CD4-positive, alpha-beta T cell treated with Interleukin-2 at 100 ng/mL for 4 hours (primary cell): ENCODE measurements around the gene ITPR3.
"Not testable (repeated sequence)": the region's sequence is repeated elsewhere in the genome, so short reads cannot be mapped to it uniquely, and the experiment has no call there.

Experiments used
- DNase-seq: peaks from one replicate; pipeline ENCODE4 v3.0.0-alpha.2; 2020; ENCODE audit warnings: low spot score

Gene ITPR3

GRCh38 chr6:33613795-33614168 lies 7.3 kb upstream of the ITPR3 start:
- DNase-seq, result no peak

DNA sequence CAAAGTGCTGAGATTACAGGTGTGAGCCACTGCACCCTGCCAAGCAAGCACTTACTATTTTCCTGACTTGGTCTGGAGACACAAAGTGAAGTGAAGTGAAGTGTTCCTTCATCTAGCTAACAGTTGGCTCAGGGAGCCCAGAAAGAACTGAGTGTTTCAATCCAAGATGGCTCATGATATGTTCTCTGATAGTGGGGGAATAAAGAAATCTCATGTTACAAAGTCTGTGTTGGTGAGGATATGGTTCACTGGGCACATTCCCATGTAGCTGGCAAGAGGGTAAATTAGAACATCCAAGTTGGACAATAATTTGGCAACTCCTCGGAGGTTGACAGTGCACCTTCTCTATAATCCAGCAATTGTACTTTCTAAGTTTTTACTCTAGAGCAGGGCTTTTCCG lies 5.0 kb upstream of the ITPR3 start:
- DNase-seq, result no peak

DNA sequence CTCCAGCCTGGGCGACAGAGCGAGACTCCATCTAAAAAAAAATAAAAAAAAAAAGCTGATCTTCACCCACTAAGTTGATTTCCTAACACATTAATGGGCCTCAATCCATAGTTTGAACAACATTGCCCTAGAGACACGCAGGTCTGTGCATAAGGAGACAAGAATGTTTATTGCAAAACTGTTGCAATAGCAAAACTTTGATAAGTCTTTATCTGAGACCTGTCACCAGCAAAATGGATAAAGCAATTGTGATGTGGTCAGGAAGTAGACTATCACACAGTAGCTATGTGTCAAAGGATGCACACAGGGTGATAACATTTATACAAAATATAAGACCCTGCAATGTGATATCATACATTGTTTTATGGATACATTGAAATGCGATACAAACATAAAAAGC lies 4.2 kb upstream of the ITPR3 start:
- DNase-seq, result no peak

GRCh38 chr6:33619166-33619840 lies 1.8 kb upstream of the ITPR3 start:
- no peak for DNase-seq

DNA sequence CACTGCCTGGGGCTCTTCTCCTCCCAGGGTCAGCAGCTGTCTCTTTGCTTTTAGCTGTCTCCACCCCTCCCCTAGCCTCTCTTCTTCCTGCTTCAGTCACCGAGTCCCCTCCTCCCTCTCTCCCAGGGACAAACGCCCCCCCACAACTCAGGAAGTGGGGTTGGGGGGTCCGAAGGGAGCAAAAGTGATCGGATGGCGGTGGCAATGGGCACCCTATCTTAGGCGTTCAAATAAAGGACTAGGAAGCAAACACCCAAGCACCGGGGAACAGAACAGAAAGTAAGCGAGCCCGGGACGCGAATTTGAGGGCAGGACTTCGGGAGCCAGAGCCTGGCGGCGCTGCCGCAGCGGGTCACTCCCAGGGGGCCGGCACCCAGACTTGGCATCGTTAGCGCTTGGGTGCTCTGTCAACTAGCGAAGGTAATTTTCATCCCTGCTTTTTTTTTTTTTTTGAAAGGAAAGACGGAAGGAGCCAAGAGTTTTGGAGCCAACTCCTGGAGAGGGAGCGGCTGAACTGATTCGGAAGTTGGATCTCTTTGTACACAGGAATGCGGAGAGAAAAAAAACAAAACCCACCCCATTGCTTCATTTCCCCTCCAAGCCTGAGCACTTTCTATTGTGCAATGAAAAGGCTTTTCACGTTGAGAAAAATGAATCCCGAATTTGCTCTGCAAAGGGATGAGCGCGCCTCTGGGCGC lies 815 bp upstream of the ITPR3 start:
- peak; percentile 32 for DNase-seq

DNA sequence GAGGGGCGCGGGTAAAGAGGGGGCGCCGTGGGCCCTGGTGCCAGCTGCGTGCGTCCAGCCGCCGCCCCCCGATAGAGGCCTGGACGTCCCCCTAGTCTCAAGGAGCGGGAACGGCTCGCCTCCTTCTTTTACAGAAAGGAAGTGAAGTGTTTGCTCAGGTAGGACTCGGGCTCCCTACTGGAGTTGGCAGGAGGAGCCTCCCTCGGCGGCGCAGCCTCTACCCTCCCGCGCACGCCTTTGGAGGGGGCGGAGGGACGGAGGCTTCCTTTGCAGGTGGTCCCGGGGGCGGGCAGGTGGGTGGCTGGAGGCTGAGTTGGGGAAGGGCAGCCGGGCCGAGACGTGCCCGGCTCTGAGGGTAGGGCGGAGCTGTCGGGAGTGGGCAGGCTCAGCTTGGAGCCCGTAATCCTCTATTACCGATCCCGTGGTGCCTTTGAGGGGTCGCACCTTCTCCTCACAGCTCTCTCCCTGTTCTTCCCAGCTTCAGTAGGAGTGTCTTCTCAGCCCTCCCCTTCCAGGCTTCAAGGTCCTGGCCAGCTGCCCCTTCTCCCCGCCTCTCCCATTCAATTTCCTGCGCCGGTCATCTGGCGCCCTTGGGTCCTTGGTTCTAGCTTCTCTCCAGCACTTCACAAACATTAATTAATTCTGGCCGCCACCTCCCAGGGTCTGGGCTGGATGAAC lies 728 bp downstream of the ITPR3 start:
- peak; percentile 26 for DNase-seq

GRCh38 chr6:33622456-33623431 lies 1.6 kb downstream of the ITPR3 start:
- no peak for DNase-seq

DNA sequence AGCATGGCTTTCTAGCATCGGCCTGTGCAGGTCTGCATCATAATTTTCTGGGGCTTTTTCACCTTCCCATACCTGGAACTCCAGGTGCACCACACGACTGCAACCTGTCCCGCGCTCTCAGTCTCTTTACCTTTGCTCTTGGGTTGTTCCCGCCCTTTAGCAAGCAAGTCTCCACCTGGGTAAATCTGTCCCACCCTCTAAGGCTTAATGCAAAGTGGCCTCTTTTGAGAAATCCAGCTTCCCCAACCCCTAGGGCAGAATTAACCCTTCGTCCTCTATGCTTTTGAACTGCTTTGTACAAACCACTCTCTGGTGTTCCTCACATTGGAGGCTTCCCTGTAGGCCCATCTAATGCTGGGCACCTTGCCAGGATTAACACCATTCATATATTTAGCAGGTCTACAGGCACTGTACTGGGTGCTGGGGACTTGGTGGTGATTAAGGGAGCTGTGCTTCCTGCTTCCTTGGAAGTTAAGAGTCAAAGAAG lies 2.8 kb downstream of the ITPR3 start:
- no peak for DNase-seq

GRCh38 chr6:33624856-33625255 lies 3.7 kb downstream of the ITPR3 start:
- DNase-seq, result no peak

DNA sequence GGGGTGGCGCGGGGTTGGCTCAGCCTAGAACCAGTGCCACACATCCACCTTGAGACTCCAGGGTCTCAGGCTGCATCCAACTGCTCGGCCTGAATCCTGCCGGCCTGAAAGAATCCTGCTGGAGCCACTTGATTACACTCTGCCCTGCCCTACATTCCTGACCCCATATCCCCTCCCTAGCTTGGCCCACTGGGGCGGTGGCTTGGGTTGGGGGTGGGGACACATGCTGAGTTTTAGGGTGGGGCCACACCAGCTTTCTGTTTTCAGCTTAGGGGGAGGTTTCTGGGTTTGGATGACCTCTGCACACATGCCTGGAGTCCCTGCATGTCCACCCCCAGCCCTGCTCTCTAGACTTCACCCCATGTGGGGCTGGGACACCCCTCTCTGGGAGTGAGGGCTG lies 6.8 kb downstream of the ITPR3 start:
- DNase-seq, result no peak

DNA sequence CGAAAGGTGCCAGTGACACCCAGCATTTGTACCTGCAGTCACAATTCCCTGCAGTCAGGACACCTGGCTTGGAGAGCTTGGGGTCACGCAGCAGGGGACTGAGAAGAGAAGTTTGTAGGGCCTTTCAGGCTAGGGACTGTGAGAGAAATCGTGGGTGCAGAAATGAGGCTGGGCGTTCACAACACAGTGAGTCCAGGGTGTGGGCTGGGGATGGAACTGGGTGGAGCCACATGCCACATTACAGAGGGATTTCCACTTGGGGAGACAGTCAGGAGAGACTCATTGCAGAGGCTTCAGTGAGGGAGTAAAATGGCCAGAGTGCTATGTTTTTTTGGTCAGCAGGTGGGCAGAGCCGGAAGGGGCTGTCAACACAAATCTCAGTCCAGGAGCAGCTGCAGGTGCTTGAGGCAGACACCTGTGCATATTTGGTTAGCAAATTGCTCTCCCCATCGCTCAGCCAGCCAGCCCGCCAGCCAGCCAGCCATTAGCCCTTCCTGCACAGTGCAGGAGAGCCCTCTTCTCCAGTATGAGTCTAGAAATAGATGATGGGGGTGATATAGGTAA lies 7.4 kb downstream of the ITPR3 start:
- no peak for DNase-seq

DNA sequence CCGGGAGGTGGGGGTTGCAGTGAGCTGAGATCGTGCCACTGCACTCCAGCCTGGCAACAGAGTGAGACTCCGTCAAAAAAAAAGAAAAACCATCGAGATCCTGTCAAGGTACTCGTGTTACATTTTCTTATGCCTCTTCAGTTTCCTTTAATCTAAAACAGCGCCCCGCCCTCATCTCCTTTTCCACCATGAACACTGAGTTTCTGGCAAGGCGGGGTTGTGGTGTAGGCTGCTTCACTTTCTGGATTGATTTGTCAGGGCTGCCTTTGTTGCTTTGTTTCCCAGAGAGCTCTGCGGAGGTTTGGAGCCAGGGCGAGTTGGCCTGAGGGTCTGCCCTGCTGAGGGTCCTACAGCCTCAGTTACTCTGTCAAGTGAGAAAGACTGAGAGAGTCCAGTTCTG lies 8.9 kb downstream of the ITPR3 start:
- no peak for DNase-seq

DNA sequence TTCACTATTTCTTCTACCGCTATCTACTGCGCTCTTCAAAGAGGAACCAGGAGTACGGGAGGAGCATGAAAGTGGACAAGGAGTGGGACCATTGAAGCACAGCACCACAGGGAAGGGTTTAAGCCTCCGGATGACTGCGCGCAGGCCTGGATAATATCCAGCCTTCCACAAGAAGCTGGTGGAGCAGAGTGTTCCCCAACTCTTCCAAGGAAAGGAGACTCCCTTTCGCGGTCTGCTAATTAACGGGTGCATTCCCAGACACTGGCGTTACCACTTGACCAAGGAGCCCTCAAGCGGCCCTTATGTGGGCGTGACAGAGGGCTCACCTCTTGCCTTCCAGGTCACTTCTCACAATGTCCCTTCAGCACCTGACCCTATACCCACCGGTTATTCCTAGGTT lies 10.4 kb downstream of the ITPR3 start:
- not testable (repeated sequence) for DNase-seq

DNA sequence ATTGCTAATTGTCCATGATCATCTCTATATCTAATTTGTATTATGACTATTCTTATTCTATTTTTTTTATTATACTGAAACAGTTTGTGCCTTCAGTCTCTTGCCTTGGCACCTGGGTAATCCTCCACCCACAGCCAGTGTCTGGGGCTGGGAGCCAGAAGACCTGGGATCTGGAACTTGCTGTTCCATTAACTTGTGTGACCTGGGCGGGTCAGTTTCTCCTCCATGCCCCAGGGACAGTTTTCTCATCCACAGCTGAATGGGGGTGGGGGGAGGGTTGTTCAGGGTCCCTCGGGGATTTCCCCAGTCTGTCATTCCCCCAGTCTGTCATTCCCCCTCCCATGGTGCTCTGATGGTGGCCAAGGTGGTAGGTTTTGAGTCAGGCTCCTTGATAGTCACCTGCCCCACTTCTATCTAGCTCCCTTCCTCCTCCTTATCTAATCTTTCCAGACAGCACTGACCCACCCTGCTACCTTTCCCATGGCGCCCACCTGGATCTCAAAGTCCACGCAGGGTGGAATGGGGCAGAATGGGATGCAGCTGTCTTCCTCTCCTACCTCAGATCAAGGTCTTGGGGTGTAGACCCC lies 10.9 kb downstream of the ITPR3 start:
- no peak for DNase-seq

DNA sequence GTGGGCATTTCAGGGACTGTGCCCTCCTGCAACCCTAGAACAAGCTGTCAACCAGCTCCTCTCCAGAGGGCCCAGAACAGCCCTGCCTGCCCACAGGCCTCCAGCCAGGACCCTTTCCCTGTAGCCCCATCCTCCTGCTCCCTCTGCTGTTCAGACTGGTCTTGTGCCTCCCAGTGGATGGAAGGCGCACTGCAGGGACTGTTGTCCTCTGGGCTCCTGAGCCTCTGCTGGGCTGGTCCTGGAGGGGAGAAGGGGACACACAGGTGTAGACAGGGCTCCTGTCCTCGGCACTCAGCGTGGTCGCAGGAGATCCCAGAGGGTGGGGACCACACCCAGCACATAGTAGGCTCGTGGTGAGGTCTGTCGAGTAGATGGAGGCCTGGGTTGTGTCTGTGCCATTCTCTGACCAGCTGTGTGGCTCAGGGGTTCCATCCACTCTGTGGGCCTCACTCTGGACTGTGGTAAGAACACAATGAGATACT lies 11.5 kb downstream of the ITPR3 start:
- DNase-seq, result peak; percentile 52

DNA sequence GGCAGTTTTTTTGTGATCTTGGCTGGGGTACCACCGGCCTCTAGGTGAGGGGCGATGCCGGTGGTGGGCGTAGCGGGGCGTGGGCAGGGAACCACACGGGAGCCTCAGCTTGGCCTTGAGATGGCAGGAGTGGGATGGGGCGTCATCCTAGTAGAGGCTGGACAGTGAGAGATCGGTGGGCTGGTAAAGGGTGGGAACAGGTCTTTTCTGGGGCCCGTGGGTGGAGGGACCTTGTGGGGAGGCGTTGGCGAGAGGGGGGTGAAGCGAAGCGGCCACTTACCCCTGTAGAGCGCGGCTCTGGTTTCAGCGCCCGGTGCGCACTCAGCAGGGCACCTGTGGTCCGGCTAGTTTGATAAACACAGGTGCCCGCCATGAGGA lies 12.0 kb downstream of the ITPR3 start:
- no peak for DNase-seq

GRCh38 chr6:33633462-33634158 lies 12.5 kb downstream of the ITPR3 start:
- peak; percentile 50 for DNase-seq

DNA sequence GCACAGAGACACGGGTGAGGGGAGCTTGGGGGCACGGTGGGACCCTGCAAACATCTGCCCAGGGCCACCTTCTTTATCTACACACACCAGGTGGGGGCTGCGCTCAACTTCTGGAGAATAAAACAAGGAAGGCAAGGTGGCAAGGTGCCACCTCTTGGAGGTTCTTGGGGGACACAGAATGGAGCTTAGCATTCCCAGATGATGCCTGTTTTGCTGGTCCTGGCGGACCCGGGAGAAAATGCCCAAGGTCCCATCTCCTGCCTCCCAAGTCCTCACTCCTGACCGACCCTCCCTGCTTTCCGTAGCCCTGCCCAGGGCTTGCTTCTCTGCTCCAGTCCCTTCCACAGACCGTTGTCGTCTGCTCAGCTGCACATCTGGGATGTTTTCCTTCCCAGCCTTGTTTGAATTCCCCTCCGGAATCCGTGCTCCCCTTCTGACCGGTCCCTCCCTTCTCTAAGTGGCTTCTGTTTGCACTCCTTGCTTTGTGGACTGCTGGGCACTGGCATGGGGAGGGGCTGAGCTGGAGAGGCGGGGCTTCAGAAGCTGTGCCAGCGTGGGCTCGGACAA lies 13.1 kb downstream of the ITPR3 start:
- no peak for DNase-seq

GRCh38 chr6:33634946-33635345 lies 13.8 kb downstream of the ITPR3 start:
- DNase-seq, result no peak

GRCh38 chr6:33636655-33637054 lies 15.5 kb downstream of the ITPR3 start:
- no peak for DNase-seq
